IgD-negative memory B cell (primary cell): ENCODE results near the gene SLC22A15. TPM values are rescaled to one million over a fixed set of nuclear protein-coding genes. Genes with fewer than 3 reads are reported as not detected.

Source experiments
- H3K27ac Mint-ChIP-seq, 3 donors: one replicate each; pipeline ENCODE4 v1.8.0; 2020 to 2022; ENCODE audit warnings: mild to moderate bottlenecking in 3 of 3, mixed read lengths in 3 of 3, moderate library complexity in 1 of 3
- H3K27me3 Mint-ChIP-seq: one replicate; pipeline ENCODE4 v1.8.0; 2021; ENCODE audit warnings: mixed read lengths
- H3K36me3 Mint-ChIP-seq: one replicate; pipeline ENCODE4 v1.8.0; 2020; ENCODE audit warnings: mild to moderate bottlenecking, mixed read lengths
- H3K4me1 Mint-ChIP-seq, 3 donors: one replicate each; pipeline ENCODE4 v1.8.0; 2020 to 2022; ENCODE audit warnings: mixed read lengths in 3 of 3, mild to moderate bottlenecking in 1 of 3
- H3K4me3 Mint-ChIP-seq, 4 donors: one replicate each; pipeline ENCODE4 v1.8.0; 2020 to 2022; ENCODE audit warnings: mild to moderate bottlenecking in 4 of 4, mixed read lengths in 4 of 4, moderate library complexity in 3 of 4
- H3K9me3 Mint-ChIP-seq, 3 donors: one replicate each; pipeline ENCODE4 v1.8.0; 2020 to 2021; ENCODE audit warnings: mixed read lengths in 3 of 3, mild to moderate bottlenecking in 1 of 3
- polyA plus RNA-seq: library from polyadenylated mRNA; unstranded; fragments of 300-500 nt; fragmentation: Illumina TruSeq; gene quantifications from one replicate; pipeline ENCODE4 v1.2.3, GENCODE V29; 2021

The SLC22A15 gene
- polyA plus RNA-seq, 1 donor from 2014 or later, result 2.0 TPM

GRCh38 chr1:116115476-116116439, 139.4 kb downstream of the SLC22A15 start:
- Mint-ChIP-seq H3K27ac (no peak overlapping the region), H3K36me3 (peaks cover 1% of the 10 kb centered on the region), H3K27me3 (peaks cover 8% of the 10 kb centered on the region), H3K9me3 (no peaks in the 10 kb centered on the region), H3K4me1 (peaks cover under 1 to 6% (median 5%) of the 10 kb centered on the region in 3 donors), H3K4me3 (no peak overlapping the region)

- H3K4me1 Mint-ChIP-seq, result no peaks in the 10 kb centered on the region
- H3K27ac Mint-ChIP-seq, result no peak overlapping the region
- H3K4me3 Mint-ChIP-seq, result no peak overlapping the region
- H3K27me3 Mint-ChIP-seq, result peaks cover 11% of the 10 kb centered on the region
- H3K36me3 Mint-ChIP-seq, result no peaks in the 10 kb centered on the region
- H3K9me3 Mint-ChIP-seq, result no peaks in the 10 kb centered on the region
Observed at GRCh38 chr1:116118471-116118870, 142.2 kb downstream of the SLC22A15 start.

Other genes with a start within 250 kb of the SLC22A15 start
- not detected for gene CASQ2, start 207.8 kb upstream of the SLC22A15 start, polyA plus RNA-seq
- gene NHLH2, start 135.4 kb upstream of the SLC22A15 start, polyA plus RNA-seq, result not detected
- not detected for gene MAB21L3, start 134.9 kb downstream of the SLC22A15 start, polyA plus RNA-seq